Stimulated activated CD4-positive, alpha-beta T cell treated with anti-CD3 and anti-CD28 coated beads, Interleukin-1b, Interleukin-23, amount 100 ng/mL, for 24 hours (primary cell): ENCODE measurements around the gene SLFNL1.

Experiments used
- DNase-seq, 4 experiments: peaks; one replicate each; pipeline ENCODE4 v3.0.0-alpha.2; 2020; ENCODE audit warnings: low read depth in 4 of 4, low spot score in 1 of 4

Gene SLFNL1

DNA sequence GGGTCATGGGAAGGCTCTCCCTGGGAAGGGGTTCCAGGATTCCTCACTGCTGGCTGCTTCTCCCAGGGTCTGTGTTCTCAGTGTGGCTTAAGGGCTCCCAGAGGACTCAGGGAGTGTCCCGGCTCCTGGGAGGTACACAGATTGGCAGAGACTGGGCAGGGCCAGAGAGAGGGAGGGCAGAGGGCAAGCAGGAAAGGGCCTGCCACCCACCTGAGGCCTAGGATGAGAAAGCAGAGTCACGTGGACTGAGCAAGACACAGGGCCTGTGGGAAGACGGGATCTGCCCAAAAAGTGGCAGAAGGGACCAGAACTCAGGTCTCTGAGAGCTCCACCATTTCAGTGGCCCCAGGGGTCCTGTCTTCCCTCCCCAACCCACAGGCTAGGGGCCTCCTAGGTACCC is 871 bp downstream of the SLFNL1 start:
- no peak for DNase-seq

DNA sequence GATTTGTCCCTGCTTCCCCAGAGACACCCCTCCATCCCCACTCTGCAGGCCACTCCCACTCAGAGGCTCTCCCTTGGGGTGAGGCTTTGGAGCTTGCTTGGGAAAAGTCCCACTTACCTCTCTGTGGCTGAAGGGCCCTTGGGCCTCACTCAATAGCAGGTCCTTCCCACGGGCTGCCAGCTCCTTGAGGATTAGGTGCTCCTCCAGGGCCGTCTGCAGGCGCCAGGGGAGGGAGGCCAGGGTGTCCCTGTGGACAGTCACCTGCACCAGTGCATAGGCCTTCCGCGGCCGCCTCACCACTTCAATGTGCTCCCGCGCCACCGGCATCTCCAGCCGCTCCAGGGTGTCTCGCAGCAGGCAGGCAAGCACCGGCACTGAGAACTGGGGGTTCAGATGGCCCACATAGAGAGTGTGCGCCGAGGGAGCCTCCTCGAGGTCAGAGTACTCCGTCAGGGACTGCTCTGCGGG is 1.4 kb downstream of the SLFNL1 start:
- no peak for DNase-seq

DNA sequence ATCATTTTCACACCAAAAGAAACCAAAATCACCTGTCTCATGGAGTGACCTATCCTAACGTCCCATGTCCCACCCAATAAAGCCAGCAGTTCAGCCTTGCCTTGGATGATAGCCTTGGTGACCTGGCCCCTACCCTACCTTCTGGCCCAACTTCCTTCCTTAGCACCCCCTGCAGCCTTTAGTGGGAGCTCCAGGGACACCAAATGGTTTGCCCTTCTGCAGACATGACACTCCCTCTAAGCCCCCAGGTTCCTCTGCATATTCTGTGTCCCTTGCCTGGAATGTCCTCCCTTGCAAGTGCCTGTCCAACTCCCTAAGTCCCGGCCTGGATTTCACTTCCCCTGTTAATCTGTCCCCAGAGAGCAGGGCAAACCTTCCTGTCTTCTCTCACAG is 2.2 kb downstream of the SLFNL1 start:
- no peak for DNase-seq

DNA sequence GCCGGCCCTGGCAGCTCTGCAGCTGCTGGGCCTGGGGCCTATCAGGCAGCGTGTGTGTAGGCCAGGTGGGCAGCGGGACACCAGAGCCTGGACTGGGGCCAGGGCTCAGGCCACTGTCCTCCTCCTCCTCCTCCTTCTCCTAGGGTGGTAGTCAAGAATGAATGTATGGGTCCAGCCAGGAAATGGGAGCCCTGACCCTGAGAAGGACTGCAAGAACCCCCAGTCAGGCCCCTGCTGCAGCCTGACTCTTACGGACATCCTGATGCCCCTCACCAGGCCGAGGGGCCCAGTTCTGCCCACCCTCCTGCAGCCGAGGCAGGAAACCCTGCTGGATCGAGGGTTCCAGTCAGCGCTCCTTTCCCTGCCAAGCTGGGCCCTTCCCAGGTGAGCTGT is 3.5 kb downstream of the SLFNL1 start:
- DNase-seq, result no peak

DNA sequence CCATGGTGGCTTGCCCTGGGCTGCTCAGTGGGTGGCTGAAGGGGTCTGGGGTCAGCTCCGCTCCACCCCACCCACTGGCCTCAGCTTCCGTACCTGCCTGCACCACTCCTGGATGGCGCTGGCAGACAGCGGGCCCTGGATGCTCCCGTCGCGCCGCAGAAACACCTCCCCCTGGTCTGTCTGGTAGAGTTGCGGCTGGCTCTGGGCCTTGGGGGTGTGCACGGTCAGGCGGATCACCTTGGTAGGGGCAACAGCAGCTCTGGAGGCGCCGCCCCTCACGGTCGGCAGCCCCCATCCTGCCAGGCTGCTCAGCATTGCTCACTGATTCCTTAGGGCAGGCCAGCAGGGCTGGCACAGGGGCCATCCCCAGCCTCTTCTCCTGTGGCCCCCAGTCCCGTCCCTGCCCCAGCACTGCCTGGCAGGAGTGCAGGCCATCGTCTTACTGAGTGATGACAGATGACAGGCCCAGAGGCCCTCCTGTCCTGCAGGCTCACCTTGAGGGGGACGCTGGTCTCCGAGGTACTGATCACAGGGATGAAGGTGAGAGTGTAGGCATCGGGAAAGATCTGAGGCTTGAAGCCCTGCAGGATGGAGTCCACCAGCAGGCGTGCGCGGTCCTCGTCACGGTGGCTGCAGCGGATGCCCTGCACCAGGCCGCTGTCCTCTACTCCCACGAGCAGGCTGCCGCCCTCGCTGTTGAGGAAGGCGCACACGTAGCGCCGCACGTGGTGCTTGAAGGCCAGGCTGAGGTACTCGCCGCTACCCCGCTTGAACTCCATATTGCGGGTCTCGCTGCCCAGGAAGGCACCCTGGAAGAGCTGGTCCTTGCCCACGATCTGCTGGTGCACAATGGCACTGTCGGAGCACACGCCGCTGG is 4.1 kb downstream of the SLFNL1 start:
- DNase-seq, result no peak

DNA sequence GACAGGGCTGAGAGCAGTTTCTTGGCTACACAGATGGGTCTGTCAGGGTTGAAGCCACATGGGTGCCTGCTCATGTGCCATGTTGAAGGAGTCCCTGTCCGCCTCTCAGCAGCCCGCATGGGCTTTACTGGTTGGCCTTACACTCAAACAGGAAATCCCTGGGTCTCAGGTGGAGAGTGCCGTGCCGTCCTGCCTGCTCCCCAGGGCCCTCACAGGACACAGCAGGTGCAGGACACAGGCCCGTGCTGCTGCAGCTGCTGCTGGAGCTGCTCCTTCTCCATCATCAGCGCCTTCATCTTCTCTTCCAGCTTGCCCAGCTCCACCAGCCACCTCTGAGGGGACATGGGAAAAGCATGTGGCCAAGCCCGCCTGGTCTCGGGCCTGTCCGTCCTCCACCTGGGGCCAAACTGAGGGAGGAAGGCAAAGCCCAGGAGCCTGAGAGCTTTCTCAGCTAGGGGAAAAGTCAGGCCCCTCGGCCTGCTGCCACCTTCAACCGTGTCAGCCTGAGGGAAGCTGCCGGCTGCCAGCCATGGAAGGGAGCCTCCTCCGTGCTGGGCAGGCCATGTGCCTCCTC is 5.5 kb downstream of the SLFNL1 start:
- DNase-seq, result no peak

DNA sequence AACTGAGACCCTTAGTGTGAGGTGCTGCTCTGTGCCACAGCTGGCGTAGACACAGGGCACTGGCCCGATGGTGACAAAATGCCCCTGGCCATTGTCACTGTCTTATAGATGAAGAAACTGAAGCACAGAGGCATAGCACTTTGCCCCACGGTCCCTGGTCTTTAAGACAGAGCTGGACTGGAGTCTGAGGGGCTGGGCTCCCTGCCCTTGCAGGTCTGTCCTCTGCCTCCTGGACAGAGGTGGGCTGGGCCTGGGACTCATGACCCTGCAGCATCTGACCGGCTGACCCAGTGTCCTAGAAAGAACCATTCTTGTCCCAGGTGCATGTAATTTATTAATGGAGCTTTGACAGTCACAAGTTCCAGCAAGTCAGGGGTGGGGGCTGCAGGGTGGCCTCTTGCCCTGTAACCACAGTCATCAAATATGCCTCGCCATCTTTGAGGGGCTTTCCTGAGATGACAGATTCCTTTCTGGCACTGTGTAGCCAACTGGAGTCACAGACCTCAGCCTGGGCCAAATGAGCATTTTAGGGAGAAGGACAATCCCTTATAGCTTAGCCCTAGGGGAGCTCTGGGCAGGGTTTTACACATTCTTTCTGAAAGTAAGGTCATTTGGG is 6.1 kb downstream of the SLFNL1 start:
- DNase-seq, result no peak

DNA sequence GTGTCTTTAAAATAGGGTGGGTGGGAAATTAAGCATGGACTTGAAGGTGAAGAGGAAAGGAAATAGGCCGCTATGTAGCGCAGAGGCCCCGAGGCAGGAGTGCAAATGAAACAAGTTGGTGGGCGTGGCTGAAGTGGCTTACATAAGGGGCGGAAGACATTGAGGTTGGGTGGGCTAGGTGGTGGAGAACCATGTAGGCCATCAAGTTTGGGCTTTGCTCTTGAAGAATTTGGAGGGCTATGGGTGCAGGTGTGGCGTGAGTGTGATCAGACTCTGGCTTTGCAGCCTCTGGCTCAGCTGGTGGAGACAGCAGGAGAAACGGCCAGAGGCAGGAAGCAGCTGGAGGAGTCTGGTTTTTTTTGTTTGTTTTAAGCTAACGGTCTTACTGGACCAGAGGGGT is 6.7 kb downstream of the SLFNL1 start:
- no peak for DNase-seq

DNA sequence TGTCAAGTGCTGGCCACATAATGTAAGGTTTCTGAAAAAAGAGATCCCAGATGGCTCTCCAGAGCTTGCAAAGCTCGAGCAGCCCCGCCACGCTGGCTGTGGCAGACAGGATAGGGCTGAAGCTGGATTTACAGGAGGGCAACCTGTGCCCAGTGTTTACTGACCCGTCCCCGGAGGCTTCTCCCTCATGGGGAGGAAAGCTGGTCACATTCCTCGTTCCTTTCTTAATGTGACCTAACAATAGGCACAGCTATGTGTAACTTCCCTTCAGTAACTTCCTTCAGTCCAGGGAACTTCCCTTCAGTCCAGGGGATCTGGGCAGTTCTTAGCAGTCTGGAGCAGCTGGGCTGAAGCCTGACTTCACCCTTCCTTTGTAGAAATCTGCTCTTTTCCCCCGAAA is 7.7 kb downstream of the SLFNL1 start:
- DNase-seq, result no peak

DNA sequence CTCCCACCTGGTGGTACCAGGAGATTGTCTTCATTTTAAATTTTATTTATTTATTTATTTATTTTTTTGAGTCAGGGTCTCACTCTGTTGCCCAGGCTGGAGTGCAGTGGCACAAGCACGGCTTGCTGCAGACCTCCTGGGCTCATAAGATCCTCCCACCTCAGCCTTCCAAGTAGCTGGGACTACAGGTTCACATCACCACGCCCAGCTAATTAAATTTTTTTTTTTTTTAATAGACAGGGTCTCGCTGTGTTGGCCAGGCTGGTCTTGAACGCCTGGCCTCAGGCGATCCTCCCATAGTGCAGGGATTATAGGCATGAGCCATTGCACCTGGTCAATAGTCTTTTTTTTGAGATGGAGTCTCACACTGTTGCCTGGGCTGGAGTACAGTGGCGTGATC is 8.5 kb downstream of the SLFNL1 start:
- DNase-seq, result no peak

DNA sequence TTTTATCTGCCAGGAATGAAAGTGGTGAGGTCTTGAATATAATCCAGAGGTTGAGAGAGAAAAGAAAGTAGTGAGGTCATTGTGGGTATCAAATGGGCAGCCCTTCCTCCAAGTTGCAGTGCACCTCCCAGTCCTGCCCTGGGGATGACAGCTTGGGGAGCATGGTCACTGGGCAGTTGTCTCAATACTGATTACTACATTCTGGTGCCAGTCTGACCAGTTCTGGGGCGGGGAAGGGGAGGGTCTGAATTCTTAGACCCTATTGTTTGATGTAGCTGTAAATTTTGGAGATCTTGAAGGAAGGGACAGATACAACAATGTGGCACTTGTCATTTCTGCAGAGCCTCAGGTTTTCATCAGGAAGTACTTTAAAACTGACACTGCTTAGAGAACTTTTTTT is 11.2 kb downstream of the SLFNL1 start:
- no peak for DNase-seq

DNA sequence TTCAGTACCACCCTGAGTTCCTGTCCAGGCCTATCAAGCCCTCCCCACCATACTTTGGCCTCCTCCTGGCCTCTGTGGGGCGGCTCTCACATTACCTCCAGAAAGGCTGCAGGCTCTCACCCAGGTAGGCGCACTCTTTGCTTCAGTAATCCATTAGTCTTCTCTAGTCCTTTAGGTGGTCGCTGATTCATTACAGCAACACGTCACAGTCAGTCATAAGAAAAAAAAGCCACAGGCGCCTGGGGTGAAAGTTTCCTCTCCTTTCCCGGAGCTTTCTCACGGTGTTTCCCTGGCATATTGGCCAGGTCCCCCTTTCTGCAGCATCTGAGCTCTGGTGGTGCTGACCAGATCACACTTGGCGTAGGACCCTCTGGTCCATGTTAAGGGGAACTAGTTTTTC is 12.1 kb downstream of the SLFNL1 start:
- no peak for DNase-seq

DNA sequence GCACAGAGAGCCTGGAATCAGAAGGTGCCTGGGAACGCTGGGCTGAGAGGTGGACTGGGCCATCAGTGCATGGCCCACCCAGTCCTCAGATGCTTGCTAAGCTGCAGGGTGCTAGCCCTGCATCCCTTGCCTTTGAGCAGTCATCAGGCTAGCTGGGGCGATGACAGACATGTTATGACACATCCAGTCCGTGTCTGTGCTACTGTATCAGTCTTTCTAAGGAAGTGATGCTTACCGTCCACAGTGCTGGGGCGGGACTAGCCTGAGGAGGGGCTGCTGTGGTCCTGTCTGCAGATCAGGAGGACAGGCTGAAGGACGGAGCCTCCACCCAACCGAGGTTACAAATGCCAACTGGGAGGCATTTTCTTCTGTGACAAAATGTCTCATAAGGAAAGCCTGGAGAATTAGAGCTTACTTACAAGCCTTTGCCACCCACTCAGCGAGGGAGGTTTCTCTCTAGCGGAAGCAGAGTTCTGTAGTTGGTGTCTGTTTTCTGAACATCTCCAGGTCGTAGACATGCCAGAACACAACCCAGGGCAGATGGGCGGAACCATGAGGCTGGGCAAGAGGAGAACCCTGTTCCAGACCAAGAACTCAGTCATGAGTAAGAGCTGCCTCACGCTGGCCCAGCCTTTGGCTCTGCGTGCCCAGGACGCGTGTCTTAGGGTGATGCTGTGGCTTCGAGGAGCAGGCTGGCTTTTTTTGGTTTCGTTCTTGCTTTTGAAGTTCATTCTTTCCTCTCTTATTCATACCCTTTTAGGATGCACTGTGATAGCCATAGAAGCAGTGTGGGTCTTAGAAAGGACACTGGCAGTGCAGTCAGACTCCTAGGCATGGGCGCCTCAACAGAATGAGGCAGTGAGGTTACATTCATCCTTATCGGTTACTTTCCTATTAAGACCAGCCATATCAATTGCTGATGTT is 14.3 kb downstream of the SLFNL1 start:
- no peak for DNase-seq

DNA sequence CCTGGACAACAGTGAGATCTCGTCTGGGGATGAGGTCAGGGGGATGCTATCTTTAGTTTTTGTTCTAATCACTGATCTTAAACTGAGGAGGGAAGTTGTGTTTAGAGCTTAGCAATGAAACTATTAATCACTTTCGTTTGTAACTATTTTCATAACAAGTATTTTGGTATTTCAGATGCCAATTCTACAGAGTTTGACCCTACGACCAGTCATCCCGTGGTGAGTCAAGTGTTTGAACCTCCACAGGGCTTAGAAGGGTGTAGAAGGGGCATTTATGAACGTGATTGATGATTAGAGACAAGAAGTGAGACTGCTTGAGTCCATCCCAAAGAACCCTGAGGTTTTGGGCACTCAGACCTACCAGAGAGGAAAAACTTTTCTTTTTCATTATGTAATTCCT is 15.6 kb downstream of the SLFNL1 start:
- DNase-seq, result no peak

DNA sequence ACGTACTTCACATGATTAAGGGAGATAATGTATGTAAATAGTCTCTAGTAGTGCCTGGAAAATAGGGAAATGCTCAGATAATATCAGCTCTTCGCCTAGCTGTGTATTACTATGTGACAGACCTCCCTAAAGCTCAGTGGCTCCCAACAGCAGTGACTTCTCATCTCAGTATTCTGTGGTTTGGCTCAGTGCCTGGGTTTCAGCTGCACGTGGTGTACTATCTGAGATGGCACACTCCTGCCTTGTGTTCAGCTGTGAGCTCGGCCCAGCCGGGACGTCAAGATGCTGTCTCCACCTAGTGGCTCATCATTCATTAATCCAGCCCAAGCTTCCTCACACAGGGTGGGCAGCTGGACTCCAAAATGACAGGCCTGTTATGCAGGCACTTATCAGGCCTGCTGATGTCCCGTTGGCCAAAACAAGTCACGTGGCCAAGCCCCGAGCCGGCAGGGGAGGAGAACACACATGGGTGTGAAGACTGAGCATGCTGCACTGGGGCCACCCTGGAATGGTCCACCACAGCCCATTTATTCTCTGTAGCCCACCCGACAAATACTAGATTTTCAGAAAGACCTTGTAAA is 17.8 kb downstream of the SLFNL1 start:
- DNase-seq, result peak; percentile 67 to 82 (median 77)

DNA sequence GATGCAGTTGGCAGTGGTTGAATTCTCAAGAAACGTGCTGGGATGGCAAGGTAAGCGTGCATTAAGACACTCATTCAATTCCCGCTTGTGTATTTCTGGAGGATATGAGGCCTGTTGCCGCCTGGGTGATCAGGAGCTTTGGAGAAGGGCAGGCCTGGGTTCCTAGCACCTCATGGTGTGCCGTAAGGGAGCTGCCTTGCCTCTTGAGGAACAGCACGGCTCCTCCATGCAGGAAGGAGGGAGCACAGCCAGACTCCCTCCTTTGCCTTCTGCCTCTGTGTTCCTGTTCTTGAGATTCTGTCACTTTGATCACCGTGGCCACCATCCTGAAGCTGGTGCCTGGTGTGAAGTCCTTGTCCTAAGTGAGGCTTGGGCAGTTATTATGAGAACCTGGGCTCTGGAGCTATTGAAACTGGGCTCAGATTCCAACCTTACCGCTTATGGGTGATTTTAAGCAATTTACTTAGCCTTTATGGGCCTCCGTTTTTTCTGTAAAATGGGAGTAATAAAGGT is 18.3 kb downstream of the SLFNL1 start:
- DNase-seq, result no peak

DNA sequence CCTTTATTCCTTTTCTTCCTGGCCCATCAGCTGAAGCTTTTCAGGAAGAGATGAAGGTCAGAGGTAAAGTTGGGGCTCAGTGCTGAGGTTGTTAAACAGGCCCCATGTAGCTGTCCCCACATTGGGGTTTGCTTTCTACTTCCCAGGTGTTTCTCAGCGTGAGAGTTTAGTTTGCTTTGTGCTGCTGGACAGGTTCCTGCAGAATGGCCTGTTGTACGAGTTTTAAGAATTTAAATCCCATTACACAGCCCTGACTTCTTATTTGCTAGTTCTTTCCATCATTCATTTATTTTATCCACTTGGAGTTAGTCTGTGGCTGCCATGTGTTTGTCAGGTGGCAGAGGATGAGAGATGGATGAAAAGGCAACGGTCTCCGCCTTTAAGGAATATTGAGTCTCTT is 22.9 kb downstream of the SLFNL1 start:
- no peak for DNase-seq

DNA sequence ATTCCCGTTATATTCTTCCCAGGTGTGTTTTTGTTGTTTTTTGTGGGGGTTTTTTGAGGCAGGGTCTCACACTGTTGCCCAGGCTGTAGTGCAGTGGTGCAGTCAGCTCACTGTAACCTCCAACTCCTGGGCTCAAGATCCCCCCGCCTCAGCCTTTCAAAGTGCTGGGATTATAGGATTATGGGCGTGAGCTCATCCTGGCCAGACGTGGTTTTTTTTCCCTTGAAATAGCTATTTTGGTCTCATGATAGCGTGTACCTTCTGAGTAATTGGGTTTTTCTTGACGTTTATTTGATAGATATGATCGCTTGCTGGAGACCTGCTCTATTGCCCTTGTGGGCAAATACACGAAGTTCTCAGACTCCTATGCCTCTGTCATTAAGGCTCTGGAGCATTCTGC is 24.4 kb downstream of the SLFNL1 start:
- no peak for DNase-seq

DNA sequence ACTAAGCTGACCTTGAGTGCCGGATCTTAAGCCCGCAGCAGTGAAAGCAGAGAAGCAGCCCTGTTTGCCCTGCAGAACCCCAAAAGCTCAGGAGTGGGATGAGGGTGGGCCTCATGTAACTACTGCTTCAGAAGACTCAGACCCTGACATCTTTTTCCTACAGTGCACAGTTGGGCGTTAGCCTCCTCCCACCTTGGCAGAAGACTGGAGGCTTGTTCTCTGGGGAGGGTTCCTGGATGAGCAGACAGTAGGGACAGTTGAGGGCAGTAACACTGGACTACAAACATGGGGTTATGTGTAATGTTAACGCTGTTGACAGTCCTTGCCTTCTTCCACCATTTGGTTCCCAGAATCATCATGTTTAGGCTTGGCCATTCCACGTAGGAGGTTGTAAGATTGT is 32.5 kb downstream of the SLFNL1 start:
- DNase-seq, result no peak

DNA sequence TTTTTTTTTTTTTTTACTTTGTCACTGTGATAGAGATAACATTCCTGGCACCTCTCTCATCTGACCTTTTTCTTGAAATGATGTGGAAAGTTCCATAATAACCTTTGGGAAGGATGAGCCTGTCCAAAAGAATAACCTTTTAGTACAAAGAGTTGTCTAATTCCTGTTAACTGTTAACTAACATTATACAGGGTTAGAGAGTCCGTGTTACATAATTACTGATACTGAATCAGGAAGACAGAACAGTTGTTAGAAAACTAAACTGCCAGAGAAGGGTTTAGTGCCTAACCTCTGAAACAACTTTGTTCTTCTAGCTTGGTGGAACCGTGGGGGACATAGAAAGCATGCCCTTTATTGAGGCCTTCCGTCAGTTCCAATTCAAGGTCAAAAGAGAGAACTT is 33.2 kb downstream of the SLFNL1 start:
- no peak for DNase-seq
